Astrocyte (in vitro differentiated cells and primary cell): ENCODE measurements around the gene CA10. TPM values are rescaled to one million over a fixed set of nuclear protein-coding genes. Genes with fewer than 3 reads are reported as not detected.

Experiments
- DNase-seq: peaks from one replicate; pipeline ENCODE4 v3.0.0-alpha.2; 2010; ENCODE audit warnings: low read depth
- FAIRE-seq: peaks from 2 replicates; lab custom pipeline; 2011; peaks lifted over from hg19 to GRCh38; lab: Jason Lieb, UNC
- H2AFZ ChIP-seq: 2 replicates; pipeline ENCODE4 v1.6.0; 2012; ENCODE audit warnings: low read depth, low read length, inconsistent platforms
- H3K27ac ChIP-seq: 2 replicates; pipeline ENCODE4 v1.5.1; 2011; ENCODE audit warnings: low read depth, low read length, inconsistent platforms
- H3K27me3 ChIP-seq: 2 replicates; pipeline ENCODE4 v1.6.0; 2011; ENCODE audit warnings: low read length, inconsistent platforms; ENCODE audit not compliant: insufficient read depth
- H3K36me3 ChIP-seq: 2 replicates; pipeline ENCODE4 v1.5.1; 2011; ENCODE audit warnings: low read length, inconsistent platforms; ENCODE audit not compliant: insufficient read depth
- H3K4me1 ChIP-seq: 2 replicates; pipeline ENCODE4 v1.5.1; 2011; ENCODE audit warnings: low read length, inconsistent platforms; ENCODE audit not compliant: insufficient read depth
- H3K4me2 ChIP-seq: 2 replicates; pipeline ENCODE4 v1.6.0; 2012; ENCODE audit warnings: low read length, inconsistent platforms
- H3K4me3 ChIP-seq: 2 replicates; pipeline ENCODE4 v1.5.1; 2011; ENCODE audit warnings: low read depth, mild to moderate bottlenecking, low read length, inconsistent platforms; ENCODE audit not compliant: insufficient read depth
- H3K79me2 ChIP-seq: 2 replicates; pipeline ENCODE4 v1.6.0; 2012; ENCODE audit warnings: mild to moderate bottlenecking, low read length, inconsistent platforms; ENCODE audit not compliant: insufficient read depth
- H3K9ac ChIP-seq: 2 replicates; pipeline ENCODE4 v1.6.0; 2012; ENCODE audit warnings: mild to moderate bottlenecking, low read length, inconsistent platforms
- H3K9me3 ChIP-seq: 2 replicates; pipeline ENCODE4 v1.5.1; 2012; ENCODE audit warnings: low read depth, mild to moderate bottlenecking, low read length, inconsistent platforms; ENCODE audit not compliant: insufficient read depth
- H4K20me1 ChIP-seq: 2 replicates; pipeline ENCODE4 v1.6.0; 2012; ENCODE audit warnings: low read length, inconsistent platforms; ENCODE audit not compliant: insufficient read depth
- H3K27ac Mint-ChIP-seq: one replicate; pipeline ENCODE4 v1.8.0; 2021; ENCODE audit warnings: mild to moderate bottlenecking, mixed read lengths; ENCODE audit not compliant: unreplicated experiment
- H3K27me3 Mint-ChIP-seq: one replicate; pipeline ENCODE4 v1.8.0; 2021; ENCODE audit warnings: low read depth, mixed read lengths; ENCODE audit not compliant: unreplicated experiment
- H3K36me3 Mint-ChIP-seq: one replicate; pipeline ENCODE4 v1.8.0; 2021; ENCODE audit warnings: low read depth, mixed read lengths; ENCODE audit not compliant: unreplicated experiment
- H3K4me1 Mint-ChIP-seq: one replicate; pipeline ENCODE4 v1.8.0; 2021; ENCODE audit warnings: low read depth, mixed read lengths; ENCODE audit not compliant: unreplicated experiment
- H3K4me3 Mint-ChIP-seq: one replicate; pipeline ENCODE4 v1.8.0; 2021; ENCODE audit warnings: mild to moderate bottlenecking, moderate library complexity, mixed read lengths; ENCODE audit not compliant: unreplicated experiment
- H3K9me3 Mint-ChIP-seq: one replicate; pipeline ENCODE4 v1.8.0; 2021; ENCODE audit warnings: mild to moderate bottlenecking, mixed read lengths; ENCODE audit not compliant: unreplicated experiment
- CTCF ChIP-seq: IDR thresholded peaks from 2 replicates; pipeline ENCODE4 v1.5.1; 2011; ENCODE audit warnings: low read depth, mild to moderate bottlenecking, inconsistent platforms, low read length, moderate library complexity; ENCODE audit not compliant: insufficient read depth
- EZH2 ChIP-seq: IDR thresholded peaks from 2 replicates; pipeline ENCODE4 v1.6.1; 2012; ENCODE audit warnings: mild to moderate bottlenecking, low read length, inconsistent platforms; ENCODE audit not compliant: insufficient read depth
- total RNA-seq: library from RNA; stranded (reverse); gene quantifications from 2 replicates; pipeline ENCODE4 v1.2.1, GENCODE V29; 2021

Gene CA10
- total RNA-seq, 1 donor from 2014 or later: 0.43 TPM

- H3K4me3 ChIP-seq: no peak overlapping the region
- H3K9me3 ChIP-seq: peaks cover 3% of the 10 kb centered on the region
- no peaks in the 10 kb centered on the region for H3K27me3 ChIP-seq
- no peak overlapping the region for H3K9ac ChIP-seq
- Mint-ChIP-seq H3K27me3 (peaks cover 12% of the 10 kb centered on the region), H3K4me3 (no peak overlapping the region), H3K36me3 (no peaks in the 10 kb centered on the region), H3K4me1 (no peaks in the 10 kb centered on the region), H3K9me3 (no peaks in the 10 kb centered on the region), H3K27ac (no peak overlapping the region)
- no peak for DNase-seq
- H3K36me3 ChIP-seq: no peaks in the 10 kb centered on the region
- H2AFZ ChIP-seq: no peak overlapping the region
- H3K4me2 ChIP-seq: no peak overlapping the region
- no peaks in the 10 kb centered on the region for H3K4me1 ChIP-seq
- no peaks in the 10 kb centered on the region for H3K79me2 ChIP-seq
- H4K20me1 ChIP-seq: no peaks in the 10 kb centered on the region
- TF ChIP-seq CTCF (no peak), EZH2 (no peak)
- no peak for FAIRE-seq
- no peak overlapping the region for H3K27ac ChIP-seq
These were observed 245.6 kb downstream of the CA10 start for GRCh38 chr17:51912939-51913338.

- no peak overlapping the region for H3K27ac ChIP-seq
- peaks cover 3% of the 10 kb centered on the region for H3K9me3 ChIP-seq
- DNase-seq: no peak
- no peak for FAIRE-seq
- no peaks in the 10 kb centered on the region for H3K27me3 ChIP-seq
- no peak overlapping the region for H2AFZ ChIP-seq
- no peaks in the 10 kb centered on the region for H3K4me1 Mint-ChIP-seq
- no peak overlapping the region for H3K4me3 ChIP-seq
- H3K4me3 Mint-ChIP-seq: no peak overlapping the region
- no peak overlapping the region for H3K9ac ChIP-seq
- no peaks in the 10 kb centered on the region for H3K36me3 Mint-ChIP-seq
- H3K4me2 ChIP-seq: no peak overlapping the region
- H3K9me3 Mint-ChIP-seq: no peaks in the 10 kb centered on the region
- no peaks in the 10 kb centered on the region for H3K4me1 ChIP-seq
- no peak for TF ChIP-seq CTCF
- TF ChIP-seq EZH2: no peak
- no peaks in the 10 kb centered on the region for H4K20me1 ChIP-seq
- H3K79me2 ChIP-seq: no peaks in the 10 kb centered on the region
- H3K27ac Mint-ChIP-seq: no peak overlapping the region
- H3K27me3 Mint-ChIP-seq: peaks cover 12% of the 10 kb centered on the region
- no peaks in the 10 kb centered on the region for H3K36me3 ChIP-seq
These were observed 247.3 kb downstream of the CA10 start for GRCh38 chr17:51911237-51911636.

- H2AFZ ChIP-seq: no peak overlapping the region
- FAIRE-seq: no peak
- H3K27ac Mint-ChIP-seq: no peak overlapping the region
- H3K36me3 ChIP-seq: no peaks in the 10 kb centered on the region
- no peaks in the 10 kb centered on the region for H3K4me1 Mint-ChIP-seq
- H3K4me2 ChIP-seq: no peak overlapping the region
- H3K27ac ChIP-seq: no peak overlapping the region
- no peaks in the 10 kb centered on the region for H3K79me2 ChIP-seq
- H3K9me3 Mint-ChIP-seq: no peaks in the 10 kb centered on the region
- H3K4me3 ChIP-seq: no peak overlapping the region
- H3K4me3 Mint-ChIP-seq: no peak overlapping the region
- no peak for DNase-seq
- H4K20me1 ChIP-seq: no peaks in the 10 kb centered on the region
- no peaks in the 10 kb centered on the region for H3K36me3 Mint-ChIP-seq
- peaks cover 3% of the 10 kb centered on the region for H3K9me3 ChIP-seq
- no peaks in the 10 kb centered on the region for H3K27me3 ChIP-seq
- no peaks in the 10 kb centered on the region for H3K4me1 ChIP-seq
- H3K27me3 Mint-ChIP-seq: peaks cover 12% of the 10 kb centered on the region
- no peak overlapping the region for H3K9ac ChIP-seq
- TF ChIP-seq CTCF (no peak), EZH2 (no peak)
These were observed 248.5 kb downstream of the CA10 start for GRCh38 chr17:51909971-51910370.
